Panc1 (cell line): ENCODE measurements around the gene CHDH. TPM values are rescaled to one million over a fixed set of nuclear protein-coding genes. Genes with fewer than 3 reads are reported as not detected.

ENCODE experiments used
- ATAC-seq: fragments of 200-7000 bp; cut with Tn5 transposase; 2 replicates; pipeline ENCODE4 v1.9.1; 2020; ENCODE audit warnings: mild to moderate bottlenecking, moderate library complexity
- BruUV-seq: library from RNA; stranded (reverse); fragments of 400-500 nt; replicated peaks from 2 replicates; lab custom pipeline; 2021; lab: Mats Ljungman, UMichigan
- CTCF ChIA-PET: fragments of 300-600 bp; sonication (Branson Sonifier 250); formaldehyde crosslinking; loops from one replicate; lab custom pipeline; 2022; ENCODE audit warnings: antibody characterized with exemption; lab: Charles Lee
- POLR2A ChIA-PET: fragments of 300-600 bp; sonication (Branson Sonifier 250); formaldehyde crosslinking; loops from one replicate; lab custom pipeline; 2022; ENCODE audit warnings: antibody characterized with exemption; lab: Charles Lee
- DNase-seq: peaks from one replicate; pipeline ENCODE4 v3.0.0-alpha.2; 2010; ENCODE audit warnings: low read depth, low spot score
- H3K27ac ChIP-seq: 2 replicates; pipeline ENCODE4 v1.5.1; 2011; ENCODE audit warnings: mild to moderate bottlenecking, low read length, inconsistent platforms
- H3K27me3 ChIP-seq: fragments of 200-500 bp; sonication (Bioruptor generic); 2 replicates; pipeline ENCODE4 v1.6.0; 2014; ENCODE audit warnings: low read length, inconsistent platforms; ENCODE audit not compliant: control insufficient read depth, insufficient read depth
- H3K36me3 ChIP-seq: fragments of 200-500 bp; sonication (Bioruptor generic); 2 replicates; pipeline ENCODE4 v1.5.1; 2014; ENCODE audit warnings: inconsistent platforms, mild to moderate bottlenecking, low read length, moderate library complexity; ENCODE audit not compliant: control insufficient read depth, insufficient read depth
- H3K4me1 ChIP-seq: 2 replicates; pipeline ENCODE4 v1.5.1; 2011; ENCODE audit warnings: inconsistent platforms, mild to moderate bottlenecking, low read length, moderate library complexity; ENCODE audit not compliant: control insufficient read depth, insufficient read depth
- H3K4me3 ChIP-seq, 2 experiments: 2 replicates each; pipeline ENCODE4 v1.5.1; 2011 to 2012; ENCODE audit warnings: low read depth in 2 of 2, low read length in 2 of 2, mild to moderate bottlenecking in 2 of 2, inconsistent platforms in 1 of 2, moderate library complexity in 1 of 2
- H3K9me3 ChIP-seq: fragments of 200-500 bp; sonication (Bioruptor generic); 2 replicates; pipeline ENCODE4 v1.5.1; 2014; ENCODE audit warnings: low read depth, mild to moderate bottlenecking, inconsistent platforms, low read length, moderate library complexity; ENCODE audit not compliant: control insufficient read depth, insufficient read depth
- POLR2AphosphoS5 ChIP-seq: IDR thresholded peaks from 2 replicates; pipeline ENCODE4 v1.6.1; 2012; ENCODE audit warnings: mild to moderate bottlenecking, low read depth, low read length, moderate library complexity
- SIN3A ChIP-seq: IDR thresholded peaks from 2 replicates; pipeline ENCODE4 v1.6.1; 2012; ENCODE audit warnings: low read depth, mild to moderate bottlenecking, low read length, moderate library complexity, borderline replicate concordance; ENCODE audit not compliant: insufficient read depth
- TCF7L2 ChIP-seq: IDR thresholded peaks from 2 replicates; pipeline ENCODE4 v1.6.1; 2011; ENCODE audit warnings: mild to moderate bottlenecking, low read depth, low read length, inconsistent platforms
- in situ Hi-C: cut with HindIII; loops from 2 replicates; pipeline ENCODE4 v1.10.0; 2016; ENCODE audit warnings: low sequenced_read_pairs, low pct_unique_long_range_greater_than_20kb
- intact Hi-C: fragments of 100-400 bp; cut with micrococcal nuclease; formaldehyde crosslinking; loops from one replicate; pipeline ENCODE4 v1.10.0; 2022; ENCODE audit not compliant: unreplicated experiment
- total RNA-seq: library from RNA; stranded (reverse); gene quantifications from one replicate; pipeline ENCODE4 v1.2.1, GENCODE V29; 2021; ENCODE audit not compliant: unreplicated experiment
- TF ChIP-seq, protein P1 (sequence below), 2 experiments: IDR thresholded peaks; 2 replicates each; pipeline ENCODE4 v1.6.1; 2011 to 2012; ENCODE audit warnings: low read depth in 2 of 2, control low read depth in 1 of 2, low read length in 1 of 2, mild to moderate bottlenecking in 1 of 2, moderate library complexity in 1 of 2; ENCODE audit not compliant: insufficient read depth in 1 of 2
- TF ChIP-seq, protein P2 (sequence below): fragments of 450-650 bp; IDR thresholded peaks from 2 replicates; pipeline ENCODE4 v1.5.1; 2017; ENCODE audit warnings: mild to moderate bottlenecking

CHDH gene
- total RNA-seq, 1 experiment from 2014 or later = 24.1 TPM

DNA sequence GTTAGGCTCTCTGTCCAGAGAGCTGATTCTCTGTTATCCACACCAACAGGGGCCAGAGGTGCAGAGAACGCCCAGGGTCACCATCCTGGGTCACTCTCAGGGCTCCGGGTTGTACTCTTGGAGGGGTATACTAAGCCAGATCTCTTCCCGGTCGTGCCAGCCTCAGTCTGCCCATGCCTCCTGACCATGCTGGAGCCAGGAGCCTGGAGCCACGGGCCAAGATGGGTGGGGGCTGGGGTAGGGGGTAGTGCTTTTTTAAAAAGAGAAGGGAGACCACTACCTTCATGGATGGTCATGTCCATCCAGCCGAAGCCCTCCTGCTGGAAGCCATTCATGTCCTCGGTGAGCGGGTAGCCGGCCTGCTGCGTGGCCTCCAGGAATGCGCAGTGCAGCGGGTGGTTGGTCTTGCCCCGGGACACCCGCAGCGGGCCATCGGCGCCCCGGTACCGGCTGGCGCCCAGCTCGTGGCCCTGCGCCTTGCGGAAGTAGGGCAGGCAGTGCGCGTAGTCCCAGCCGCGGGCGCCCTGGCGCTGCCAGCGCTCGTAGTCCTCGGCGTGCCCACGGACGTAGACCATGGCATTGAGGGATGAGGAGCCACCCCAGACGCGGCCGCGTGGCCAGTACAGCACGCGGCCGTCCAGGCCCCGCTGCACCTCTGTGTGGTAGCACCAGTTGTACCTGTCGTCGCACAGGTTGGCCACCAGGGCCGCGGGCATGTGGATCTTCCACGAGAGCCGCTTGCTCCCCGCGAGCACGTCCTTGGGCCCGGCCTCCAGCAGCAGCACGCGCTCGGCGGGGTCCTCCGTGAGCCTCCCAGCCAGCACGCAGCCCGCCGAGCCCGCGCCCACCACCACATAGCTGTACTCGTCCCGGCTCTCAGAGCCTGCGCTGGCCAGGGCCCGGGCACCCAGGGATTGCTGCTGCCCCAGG is 22.9 kb downstream of the CHDH start:
- H3K9me3 ChIP-seq = no peaks in the 10 kb centered on the region
- no peak overlapping the region for H3K27ac ChIP-seq
- no peak for TF ChIP-seq TCF7L2
- TF ChIP-seq, protein P1, sequence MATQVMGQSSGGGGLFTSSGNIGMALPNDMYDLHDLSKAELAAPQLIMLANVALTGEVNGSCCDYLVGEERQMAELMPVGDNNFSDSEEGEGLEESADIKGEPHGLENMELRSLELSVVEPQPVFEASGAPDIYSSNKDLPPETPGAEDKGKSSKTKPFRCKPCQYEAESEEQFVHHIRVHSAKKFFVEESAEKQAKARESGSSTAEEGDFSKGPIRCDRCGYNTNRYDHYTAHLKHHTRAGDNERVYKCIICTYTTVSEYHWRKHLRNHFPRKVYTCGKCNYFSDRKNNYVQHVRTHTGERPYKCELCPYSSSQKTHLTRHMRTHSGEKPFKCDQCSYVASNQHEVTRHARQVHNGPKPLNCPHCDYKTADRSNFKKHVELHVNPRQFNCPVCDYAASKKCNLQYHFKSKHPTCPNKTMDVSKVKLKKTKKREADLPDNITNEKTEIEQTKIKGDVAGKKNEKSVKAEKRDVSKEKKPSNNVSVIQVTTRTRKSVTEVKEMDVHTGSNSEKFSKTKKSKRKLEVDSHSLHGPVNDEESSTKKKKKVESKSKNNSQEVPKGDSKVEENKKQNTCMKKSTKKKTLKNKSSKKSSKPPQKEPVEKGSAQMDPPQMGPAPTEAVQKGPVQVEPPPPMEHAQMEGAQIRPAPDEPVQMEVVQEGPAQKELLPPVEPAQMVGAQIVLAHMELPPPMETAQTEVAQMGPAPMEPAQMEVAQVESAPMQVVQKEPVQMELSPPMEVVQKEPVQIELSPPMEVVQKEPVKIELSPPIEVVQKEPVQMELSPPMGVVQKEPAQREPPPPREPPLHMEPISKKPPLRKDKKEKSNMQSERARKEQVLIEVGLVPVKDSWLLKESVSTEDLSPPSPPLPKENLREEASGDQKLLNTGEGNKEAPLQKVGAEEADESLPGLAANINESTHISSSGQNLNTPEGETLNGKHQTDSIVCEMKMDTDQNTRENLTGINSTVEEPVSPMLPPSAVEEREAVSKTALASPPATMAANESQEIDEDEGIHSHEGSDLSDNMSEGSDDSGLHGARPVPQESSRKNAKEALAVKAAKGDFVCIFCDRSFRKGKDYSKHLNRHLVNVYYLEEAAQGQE (IDR thresholded peaks at IDR 0.05; ENCODE audit: insufficient read depth in 1 of 2, low read depth in 2 of 2, low read length in 1 of 2) = no peak
- TF ChIP-seq, protein P2, sequence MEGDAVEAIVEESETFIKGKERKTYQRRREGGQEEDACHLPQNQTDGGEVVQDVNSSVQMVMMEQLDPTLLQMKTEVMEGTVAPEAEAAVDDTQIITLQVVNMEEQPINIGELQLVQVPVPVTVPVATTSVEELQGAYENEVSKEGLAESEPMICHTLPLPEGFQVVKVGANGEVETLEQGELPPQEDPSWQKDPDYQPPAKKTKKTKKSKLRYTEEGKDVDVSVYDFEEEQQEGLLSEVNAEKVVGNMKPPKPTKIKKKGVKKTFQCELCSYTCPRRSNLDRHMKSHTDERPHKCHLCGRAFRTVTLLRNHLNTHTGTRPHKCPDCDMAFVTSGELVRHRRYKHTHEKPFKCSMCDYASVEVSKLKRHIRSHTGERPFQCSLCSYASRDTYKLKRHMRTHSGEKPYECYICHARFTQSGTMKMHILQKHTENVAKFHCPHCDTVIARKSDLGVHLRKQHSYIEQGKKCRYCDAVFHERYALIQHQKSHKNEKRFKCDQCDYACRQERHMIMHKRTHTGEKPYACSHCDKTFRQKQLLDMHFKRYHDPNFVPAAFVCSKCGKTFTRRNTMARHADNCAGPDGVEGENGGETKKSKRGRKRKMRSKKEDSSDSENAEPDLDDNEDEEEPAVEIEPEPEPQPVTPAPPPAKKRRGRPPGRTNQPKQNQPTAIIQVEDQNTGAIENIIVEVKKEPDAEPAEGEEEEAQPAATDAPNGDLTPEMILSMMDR = no peak
- no peak for TF ChIP-seq POLR2AphosphoS5
- TF ChIP-seq SIN3A = no peak
- CTCF ChIA-PET = no interaction called here
- ATAC-seq (no peak; the same call in 1 of the 2 replicates), DNase-seq (no peak)
- in situ Hi-C loops (no loop called here), intact Hi-C loops (no loop called here)
- BruUV-seq = no TSS peak
- no peaks in the 10 kb centered on the region for H3K27me3 ChIP-seq
- POLR2A ChIA-PET = no interaction called here
- H3K36me3 ChIP-seq = peaks cover 2% of the 10 kb centered on the region; the same call in 1 of the 2 replicates
- H3K4me1 ChIP-seq = no peaks in the 10 kb centered on the region
- no peak overlapping the region for H3K4me3 ChIP-seq

DNA sequence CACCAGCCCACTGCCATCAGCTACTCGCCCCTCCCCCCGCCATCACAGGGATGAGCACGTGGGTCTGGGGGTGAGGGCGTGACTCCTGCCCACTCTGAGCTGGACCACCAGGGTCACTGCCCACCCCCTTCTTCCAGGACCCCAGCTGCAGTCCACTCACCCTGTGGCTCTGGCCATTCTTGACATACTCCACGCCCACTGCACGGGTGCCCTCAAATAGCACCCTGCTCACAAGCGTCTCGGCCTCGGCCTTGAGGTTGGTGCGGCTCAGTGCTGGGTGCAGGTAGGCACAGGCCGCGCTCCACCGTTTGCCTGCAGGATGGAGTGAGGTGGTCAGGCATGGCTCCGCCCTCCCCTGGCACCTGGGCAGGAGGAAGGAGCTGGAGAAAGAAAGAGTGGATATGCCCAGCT is 23.9 kb downstream of the CHDH start:
- intact Hi-C loops = no loop called here
- in situ Hi-C loops = no loop called here
- H3K4me1 ChIP-seq = no peaks in the 10 kb centered on the region
- POLR2A ChIA-PET = no interaction called here
- H3K4me3 ChIP-seq = no peak overlapping the region
- BruUV-seq = no TSS peak
- ATAC-seq = no peak
- CTCF ChIA-PET = no interaction called here
- H3K9me3 ChIP-seq = no peaks in the 10 kb centered on the region
- no peaks in the 10 kb centered on the region for H3K27me3 ChIP-seq
- TF ChIP-seq SIN3A (no peak), POLR2AphosphoS5 (no peak), TCF7L2 (no peak)
- TF ChIP-seq, protein P1 (IDR thresholded peaks at IDR 0.05; ENCODE audit: insufficient read depth in 1 of 2, low read depth in 2 of 2, low read length in 1 of 2) = no peak
- TF ChIP-seq, protein P2 = no peak
- peaks cover 2% of the 10 kb centered on the region; the same call in 1 of the 2 replicates for H3K36me3 ChIP-seq
- no peak for DNase-seq
- no peak overlapping the region for H3K27ac ChIP-seq
